HG03103 (cell line): Measurements from ENCODE around the gene DBNDD1.
"Not testable (repeated sequence)": the region's sequence is repeated elsewhere in the genome, so short reads cannot be mapped to it uniquely, and the experiment has no call there.

Source experiments
- ATAC-seq: cut with Tn5 transposase; IDR thresholded peaks from one replicate; pipeline ENCODE4 v1.9.1; 2021; ENCODE audit warnings: low read depth; ENCODE audit not compliant: unreplicated experiment

DBNDD1 gene

DNA sequence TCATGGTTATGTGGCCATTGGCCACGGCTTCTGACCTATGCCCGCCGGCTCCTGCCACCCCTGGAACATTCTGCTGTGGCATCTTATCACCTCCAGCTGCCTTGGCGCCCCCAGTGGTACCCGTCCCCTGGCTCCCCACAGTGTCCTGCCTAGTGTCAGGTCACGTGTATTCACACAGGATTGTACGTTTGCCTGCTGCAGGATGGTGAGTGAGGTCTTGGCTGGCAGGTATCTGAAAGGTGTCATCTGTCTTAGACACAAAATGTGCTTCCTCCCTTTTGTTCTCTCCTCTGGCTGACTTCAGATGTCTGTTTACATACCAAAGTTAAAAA, 24.9 kb downstream of the DBNDD1 start:
- no peak for ATAC-seq

DNA sequence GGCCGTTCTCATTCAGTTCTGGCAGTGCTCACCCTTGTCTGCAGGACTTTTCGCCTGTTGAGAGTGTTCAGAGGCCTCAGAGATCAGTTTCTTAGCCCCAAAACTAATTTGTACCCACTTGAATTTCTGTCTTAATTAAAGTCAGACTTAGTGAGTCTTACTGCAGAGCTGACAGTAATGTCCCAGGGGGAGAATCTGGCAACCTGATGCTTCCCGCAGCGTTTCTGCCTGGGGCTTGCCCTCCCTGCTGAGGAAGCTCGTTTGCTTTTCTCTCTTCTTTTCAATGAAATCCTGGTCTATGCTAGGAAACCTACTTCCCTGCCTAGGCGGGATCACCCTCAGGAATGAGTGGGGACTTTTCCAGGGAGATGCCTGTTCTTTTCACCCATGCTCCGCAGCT, 25.3 kb downstream of the DBNDD1 start:
- ATAC-seq: no peak

DNA sequence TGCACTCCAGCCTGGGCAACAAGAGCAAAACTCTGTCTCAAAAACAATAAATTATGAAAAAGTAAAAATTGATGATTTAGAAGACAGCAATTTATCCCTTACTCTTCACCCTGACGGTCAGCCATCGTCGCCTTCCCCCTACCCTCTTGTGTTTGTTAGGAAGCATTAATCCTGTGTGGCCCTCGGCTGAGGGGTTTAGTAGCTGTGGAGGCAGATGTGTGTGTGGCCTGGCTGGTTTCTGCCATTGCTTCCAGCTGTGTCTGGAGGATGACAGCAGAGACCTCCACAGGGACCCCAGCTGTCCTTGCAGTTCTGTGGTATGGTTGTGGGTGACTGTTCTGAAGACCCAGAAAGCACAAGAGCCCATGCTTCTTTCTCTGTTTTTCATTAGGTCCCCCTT, 25.9 kb downstream of the DBNDD1 start:
- ATAC-seq: no peak

DNA sequence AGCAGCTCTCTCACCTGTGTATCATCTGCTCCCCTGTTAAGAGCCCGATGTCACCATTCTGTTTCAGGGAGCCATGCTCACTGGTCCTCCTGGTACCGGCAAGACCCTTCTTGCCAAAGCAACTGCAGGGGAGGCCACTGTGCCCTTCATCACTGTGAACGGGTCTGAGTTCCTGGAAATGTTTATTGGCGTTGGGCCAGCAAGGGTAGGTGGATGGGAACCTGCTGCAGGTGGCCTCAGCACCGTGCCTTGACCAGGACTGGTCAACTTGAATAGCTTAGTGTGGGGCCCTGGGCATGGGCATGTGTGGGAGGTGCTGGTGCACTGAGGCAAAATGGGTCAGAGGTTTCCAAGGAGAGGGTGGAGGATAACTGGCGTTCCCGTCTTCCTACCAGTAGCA, 28.5 kb downstream of the DBNDD1 start:
- no peak for ATAC-seq

DNA sequence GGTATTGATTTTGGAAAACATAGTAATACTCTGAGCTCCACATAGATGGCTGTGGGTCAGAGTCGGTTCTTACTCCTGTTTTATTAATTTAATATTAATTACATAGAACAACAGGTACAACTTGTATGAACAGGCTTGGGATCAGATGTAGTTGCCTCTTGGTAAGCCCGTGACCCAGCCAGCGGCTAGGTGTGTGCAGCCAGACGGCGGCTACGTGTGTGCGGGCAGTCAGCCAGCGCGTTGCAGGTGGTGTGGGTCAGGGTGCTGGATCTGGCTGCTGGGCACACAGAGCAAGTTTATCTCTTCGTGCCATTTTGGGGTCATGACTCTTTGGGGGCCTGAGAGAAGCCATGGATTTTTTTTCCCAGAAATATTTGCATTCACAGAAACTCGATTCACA, 30.3 kb downstream of the DBNDD1 start:
- ATAC-seq: no peak

DNA sequence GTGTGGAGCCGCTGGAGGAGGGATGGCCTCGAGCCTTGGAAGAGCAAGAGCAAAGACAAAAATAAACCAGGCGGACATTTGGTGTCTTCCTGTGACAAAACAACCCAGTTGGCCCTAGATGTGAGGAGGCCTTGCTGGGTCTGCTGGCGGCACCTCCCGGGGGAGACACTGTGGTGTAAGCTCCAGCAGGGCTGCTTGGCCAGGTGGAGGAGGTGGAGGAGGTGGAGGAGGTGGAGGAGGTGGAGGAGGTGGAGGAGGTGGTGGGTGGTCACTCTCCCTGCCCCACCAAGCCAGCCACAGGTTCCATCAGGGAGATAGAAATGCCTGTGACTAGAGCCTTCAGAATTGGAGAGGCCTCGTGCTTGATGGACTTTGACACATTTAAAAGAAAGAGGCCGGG, 32.1 kb downstream of the DBNDD1 start:
- no peak for ATAC-seq

DNA sequence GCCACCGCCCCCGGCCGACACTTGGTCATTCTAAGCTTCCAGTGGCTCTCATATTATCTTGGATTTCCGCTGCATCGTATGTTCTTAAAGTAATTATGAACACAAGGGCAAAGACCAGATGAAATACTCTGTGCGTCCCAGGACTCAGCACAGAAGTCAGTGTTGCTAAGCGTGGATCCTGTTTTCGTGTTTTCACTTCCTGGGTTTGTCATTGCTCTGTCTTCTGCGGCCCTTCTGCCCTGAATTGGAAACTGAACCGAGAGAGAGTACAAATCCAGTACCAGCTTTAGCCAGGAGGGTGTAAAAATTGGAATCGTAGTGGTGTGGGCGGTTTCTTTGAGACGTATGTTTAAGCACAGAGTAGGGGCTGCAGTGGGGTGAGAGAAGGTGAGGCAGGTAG, 32.7 kb downstream of the DBNDD1 start:
- no peak for ATAC-seq

DNA sequence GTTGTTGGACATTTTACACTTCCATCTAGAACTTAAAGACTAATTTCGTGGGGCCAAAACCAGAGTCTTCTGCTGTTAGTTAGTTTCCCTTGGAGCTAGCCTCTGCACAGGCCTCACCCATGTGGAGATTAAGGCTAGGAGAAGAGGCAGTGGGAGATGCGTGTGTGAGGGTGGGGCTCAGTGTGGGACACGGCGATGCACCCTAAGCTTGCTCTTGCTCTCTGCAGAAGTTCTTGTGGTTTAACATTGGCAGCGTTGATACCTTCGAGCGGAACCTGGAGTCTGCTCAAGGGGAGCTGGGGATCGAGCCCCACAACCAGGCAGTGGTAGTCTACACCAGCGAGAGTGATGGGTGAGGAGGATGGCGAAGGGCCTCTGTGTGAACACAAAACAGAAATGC, 34.0 kb downstream of the DBNDD1 start:
- ATAC-seq: no peak

DNA sequence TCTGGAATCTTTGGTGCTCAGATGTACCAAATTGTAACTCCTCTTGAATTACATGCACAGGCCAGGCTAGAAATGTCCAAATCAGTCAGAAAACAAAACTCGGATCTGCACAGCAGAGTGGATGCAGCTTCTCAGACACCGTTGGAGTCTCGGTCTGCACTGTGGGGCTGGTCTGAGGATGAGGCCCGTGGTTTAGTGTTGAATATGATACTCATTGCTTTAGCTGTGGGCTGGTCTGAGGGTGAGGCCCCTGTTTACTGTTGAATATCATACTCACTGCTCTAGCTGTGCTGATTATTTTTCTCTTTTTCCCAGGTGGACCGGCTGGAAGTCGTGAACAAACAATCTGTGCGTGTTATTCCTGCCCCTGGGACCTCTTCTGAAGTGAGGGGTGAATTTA, 35.0 kb downstream of the DBNDD1 start:
- ATAC-seq: no peak

DNA sequence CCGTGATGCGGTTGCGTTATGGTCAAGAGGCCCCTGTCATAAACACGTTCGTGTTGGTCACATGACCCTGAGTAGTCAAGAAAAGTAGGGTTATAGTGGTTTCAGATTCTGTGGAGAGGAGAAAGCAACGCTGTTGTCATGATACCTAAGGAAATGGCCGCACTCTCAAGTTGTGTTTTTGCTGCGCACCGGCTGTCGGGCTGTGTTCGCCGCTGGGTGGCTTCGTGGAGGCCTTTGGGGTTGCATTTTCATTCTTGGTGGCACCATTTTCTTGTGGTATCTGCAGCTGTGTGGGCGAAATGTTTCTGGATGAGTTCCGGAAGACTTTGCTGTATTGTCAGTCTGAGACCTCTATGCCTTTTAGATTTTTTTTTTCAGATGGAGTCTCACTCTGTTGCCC, 35.7 kb downstream of the DBNDD1 start:
- ATAC-seq: no peak

DNA sequence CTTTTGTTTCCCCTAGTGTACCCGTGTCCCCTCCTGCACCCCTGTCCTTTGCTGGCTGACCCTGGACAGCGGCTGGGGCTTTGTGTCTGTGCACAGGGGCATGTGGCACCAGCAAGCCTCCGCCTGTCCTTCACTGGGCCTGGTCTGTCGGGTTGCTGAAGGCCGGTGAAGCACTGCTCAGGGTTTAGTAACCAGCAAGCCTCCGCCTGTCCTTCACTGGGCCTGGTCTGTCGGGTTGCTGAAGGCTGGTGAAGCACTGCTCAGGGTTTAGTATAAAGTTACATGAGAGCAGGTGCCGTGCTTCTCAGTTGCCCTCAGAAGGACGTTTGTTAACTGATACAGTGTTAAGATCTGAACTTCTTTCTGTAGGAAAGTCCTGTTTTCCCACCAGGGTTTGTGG, 36.9 kb downstream of the DBNDD1 start:
- ATAC-seq: no peak

DNA sequence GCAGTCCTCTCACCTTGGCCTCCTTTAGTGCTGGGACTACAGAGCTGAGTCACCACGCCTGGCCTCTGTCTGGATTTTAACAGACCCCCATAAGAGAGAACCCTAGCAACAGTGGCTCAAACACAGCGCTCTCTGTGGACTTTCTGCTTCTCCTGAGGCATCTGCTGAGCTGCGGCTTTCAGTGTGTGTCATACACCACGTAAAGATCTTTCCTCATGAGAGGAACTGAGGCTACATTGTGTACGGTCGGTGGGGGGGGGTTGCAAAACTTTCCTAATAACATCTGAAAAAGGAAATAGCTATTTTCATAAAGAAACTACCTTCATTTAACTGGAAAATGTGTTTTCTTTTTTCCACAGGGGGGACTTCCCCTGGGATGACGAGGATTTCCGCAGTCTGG, 37.8 kb downstream of the DBNDD1 start:
- ATAC-seq: peak; percentile 49

DNA sequence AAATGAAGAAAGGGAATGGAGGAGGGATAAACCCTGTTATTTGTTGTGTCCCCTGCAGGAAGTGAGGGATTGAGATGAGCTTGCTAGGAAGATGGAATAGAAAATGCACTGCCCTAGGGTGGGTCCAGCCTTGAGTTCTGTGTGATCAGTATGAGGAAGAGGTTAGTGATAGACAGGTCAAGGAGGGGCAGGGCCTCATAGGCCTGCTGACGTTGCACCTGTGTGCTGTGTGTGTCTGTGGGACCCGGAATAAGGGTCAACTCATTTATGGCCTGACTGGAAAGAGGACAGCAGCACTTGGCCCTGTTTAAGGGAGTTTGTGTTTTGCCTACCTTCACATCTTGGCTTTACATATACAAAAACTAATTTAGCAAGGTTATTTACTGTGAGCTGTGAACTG, 44.4 kb downstream of the DBNDD1 start:
- ATAC-seq: no peak

DNA sequence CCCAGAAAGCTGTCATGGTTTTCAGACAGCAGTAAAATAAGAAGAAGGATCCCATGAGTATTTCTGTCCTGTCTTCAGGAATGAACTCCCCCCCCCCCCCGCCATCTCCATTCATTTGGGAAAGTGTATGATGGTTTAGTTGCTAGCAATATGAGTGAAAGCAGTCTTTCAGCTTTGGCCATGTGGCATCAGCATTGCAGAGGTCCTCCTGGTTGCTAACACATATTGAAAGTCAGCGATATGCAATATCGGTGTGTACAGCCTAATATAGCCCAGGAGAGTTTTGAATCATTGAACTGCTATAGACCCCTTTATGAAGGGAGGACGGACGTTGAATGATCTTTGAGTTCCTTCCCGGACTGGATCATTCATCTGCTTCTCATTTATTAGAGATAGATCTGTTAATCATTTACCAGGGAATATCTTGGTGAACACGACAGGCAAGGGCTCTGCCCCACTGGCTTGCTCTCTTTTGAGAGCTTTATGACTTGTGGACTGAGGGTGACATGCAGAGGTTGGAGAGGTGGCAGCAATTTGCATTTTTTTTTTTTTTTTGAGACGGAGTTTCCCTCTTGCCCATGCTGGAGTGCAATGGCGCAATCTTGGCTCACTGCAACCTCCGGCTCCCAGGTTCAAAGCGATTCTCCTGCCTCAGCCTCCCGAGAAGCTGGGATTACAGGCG, 45.5 kb downstream of the DBNDD1 start:
- ATAC-seq: no peak

DNA sequence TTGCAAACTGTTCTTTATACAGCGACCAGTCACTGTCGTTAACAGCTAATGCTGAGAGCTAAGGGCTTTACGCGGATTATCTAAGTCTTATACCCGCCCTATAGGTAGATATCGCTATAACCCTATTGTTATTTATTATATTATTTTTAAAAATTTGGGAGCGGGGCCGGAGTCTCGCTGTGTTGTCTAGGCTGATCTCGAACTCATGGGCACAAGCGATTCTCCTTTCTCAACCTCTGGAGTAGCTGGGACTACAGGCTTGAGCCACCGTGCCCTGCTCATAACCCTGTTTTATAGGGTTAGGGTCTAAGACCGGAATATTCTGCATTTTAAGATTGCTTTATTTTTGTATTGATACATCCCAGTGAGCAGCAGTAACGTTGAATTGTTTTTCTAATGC, 46.0 kb downstream of the DBNDD1 start:
- no peak for ATAC-seq

DNA sequence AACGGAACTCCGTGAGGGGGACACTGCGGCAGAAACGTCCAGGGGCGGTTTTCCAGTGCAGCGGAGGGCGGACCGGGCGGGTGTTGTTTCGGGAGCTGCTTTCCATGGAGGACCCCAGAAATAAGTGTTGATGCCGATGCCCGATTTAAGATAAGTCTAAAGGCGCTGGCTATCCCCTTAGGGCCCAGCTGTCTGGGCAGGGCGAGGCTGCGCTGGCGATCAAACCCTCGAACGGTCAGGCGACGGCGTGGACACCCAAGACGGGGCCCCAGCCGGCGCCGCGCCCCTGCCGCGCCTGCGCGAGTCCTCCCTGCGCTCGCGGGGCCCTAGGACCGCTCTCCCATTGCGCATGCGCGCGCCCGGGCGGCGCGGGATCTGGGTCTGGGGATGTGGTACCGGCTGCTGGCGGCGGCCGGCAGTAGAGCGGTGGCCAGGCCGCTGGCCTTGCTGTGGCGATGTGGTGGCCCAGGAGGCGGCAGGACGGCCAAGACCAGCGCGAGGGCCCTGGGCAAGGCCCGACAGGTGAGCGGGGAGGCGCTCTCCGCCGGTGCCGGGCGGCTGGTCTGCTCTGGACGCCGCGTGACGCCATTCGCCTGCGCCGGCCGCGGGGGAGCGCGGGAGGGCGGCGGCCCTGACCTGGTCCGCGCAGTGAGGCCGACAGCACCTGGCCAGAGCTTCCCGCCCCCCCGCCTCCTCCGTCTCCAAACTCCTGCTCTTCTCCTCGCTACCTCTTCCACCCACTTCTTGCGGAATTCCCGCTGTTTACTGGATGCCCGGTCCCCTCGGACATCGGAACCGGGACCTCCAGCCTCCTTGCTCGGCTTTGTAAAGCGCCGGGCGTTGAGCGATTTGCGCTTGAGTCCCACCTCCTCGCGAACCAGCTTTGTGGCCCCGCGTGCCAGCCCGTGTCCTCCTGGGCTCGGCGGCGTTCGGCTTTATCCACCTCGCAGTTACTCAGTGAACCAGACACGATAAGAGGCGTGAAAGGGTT, 46.7 kb downstream of the DBNDD1 start:
- peak; percentile 76 for ATAC-seq

DNA sequence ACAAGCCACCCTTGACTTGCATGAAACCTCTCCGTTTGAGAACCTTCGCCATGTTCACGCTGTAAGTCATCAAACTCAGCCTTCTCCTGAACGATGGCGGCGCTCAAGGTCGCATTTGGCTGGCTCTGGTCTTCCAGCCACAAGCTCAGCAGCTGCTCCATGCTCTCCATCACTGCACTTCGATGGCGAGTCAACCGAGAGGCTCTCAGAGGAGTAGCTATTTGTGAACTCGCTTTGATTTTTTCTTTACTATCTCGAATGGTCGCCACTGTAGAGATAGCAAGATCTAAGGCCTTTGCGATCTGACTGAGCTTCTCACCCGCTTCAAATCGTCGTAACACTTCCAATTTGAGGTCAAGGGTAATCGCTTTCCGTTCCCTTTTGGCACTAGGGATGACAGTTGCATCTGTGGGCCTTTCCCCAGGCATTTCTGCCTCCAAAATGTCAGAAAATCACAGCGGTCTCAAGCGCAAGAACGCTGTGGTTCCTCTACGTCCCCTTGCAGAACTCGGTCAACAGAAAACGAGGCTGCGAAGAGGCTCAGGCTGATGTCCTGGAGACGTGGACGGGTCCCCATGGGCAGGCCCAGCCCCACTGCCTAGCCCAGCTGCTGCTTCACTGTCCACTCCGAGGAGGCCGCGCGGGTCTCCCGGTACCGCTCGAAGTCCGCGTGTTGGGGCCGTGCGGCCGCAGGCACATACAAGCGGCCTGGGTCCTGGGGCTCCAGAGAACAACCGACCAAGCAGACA, 47.6 kb downstream of the DBNDD1 start:
- ATAC-seq: no peak

DNA sequence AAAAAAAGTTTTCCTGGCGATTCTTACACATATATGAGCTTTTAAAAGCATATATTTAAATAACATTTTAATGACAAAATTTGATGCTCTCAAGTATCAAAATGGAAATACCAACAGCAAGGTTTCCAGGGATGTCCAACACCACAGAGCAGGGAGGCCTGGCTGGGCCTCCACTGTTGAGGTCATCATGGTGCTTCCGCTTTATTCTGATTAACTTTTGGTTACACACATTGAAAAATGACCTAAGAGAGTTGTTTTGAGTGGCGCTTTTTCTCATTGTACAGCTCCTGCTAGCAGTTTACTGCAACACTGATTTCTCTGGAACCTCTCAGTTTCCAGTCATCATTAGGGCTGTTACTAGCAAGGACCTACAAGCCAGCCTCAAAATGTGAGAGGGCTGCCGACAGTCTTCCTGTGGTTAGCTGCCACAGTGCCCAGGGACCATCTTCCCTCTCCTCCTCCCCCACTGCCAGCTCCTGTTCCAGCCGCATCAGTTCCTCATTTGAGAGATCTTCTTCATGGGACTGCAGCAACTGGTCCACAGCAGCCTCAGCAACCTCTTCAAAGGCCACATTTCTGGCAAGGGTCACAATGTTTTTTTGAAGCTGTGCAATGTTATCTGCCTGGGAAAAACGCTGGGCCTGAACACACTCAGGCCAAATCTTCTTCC, 49.4 kb downstream of the DBNDD1 start:
- ATAC-seq: no peak

DNA sequence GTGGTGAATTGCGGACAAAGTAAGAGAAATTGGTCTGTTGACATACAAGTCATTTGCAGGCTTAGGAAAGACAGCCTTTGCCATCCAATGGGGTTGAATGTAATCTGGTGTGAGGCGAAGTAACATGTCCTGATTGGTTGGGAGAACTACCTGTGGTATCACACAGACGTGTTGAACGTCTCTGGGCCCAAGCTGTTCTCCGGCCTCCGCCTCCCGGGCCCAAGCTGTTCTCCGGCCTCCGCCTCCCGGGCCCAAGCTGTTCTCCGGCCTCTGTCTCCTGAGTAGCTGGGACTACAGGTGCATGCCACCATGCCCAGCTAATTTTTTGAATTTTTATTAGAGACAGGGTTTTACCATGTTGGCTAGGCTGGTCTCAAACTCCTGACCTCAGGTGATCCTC, 51.2 kb downstream of the DBNDD1 start:
- ATAC-seq: not testable (repeated sequence)

DNA sequence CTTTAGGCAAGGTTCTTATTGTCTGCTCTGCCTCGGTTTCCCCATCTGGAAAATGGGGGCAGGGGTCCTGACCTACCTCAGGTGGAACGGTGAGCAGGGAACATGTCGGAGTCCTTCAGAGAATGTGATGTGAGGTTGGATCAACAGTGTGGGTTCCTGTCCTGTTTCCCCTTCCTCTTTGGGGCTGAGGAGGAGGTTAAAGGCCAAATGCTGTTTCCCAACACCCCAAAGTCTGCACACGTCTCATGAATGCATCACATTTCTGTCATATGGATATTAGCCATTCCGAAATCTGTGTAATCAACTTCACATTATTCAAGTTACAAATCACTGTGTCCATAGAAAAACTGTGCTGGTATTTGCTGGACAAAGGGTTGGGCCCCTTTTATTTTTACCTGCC, 51.8 kb downstream of the DBNDD1 start:
- not testable (repeated sequence) for ATAC-seq

DNA sequence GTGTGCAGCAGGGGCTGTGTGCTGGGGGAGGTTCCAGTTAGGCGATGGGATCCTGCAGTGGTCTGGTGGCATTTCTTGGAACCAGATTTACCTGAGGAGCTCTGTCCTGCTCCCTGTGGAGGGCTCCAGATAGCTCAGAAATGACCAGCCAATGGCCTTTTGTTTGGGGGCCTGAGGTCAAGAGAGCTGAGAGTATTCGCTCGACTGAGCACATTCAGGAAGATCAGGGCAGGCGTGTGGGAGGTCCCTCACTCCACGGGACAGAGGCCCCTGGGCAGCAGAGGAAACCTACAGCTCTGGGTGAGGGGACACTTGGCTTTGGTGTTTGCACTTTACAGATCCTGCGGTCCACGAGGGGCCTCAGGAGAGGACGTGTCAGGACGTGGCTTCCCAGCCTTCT, 52.5 kb downstream of the DBNDD1 start:
- ATAC-seq: no peak
